Stomach (tissue), 9 donors: ENCODE measurements around the gene ORM1. TPM values are rescaled to one million over a fixed set of nuclear protein-coding genes. Genes with fewer than 3 reads are reported as not detected.

Experiments used
- DNase-seq, 2 donors: peaks; one replicate each; pipeline versions ENCODE4 v3.0.0 to v3.0.0-alpha.2; 2013 to 2019
- H3K27ac ChIP-seq, 5 donors: fragments of 200-600 bp in 4 of 5; sonication (generic) in 4 of 5; one replicate each; pipeline ENCODE4 v1.5.1; 2013 to 2019; ENCODE audit warnings: mild to moderate bottlenecking in 1 of 5, moderate library complexity in 1 of 5
- H3K27me3 ChIP-seq, 3 donors: fragments of 200-600 bp; sonication (generic); one replicate each; pipeline ENCODE4 v1.5.1; 2017 to 2019; ENCODE audit warnings: mixed run types in 1 of 3
- H3K36me3 ChIP-seq, 4 donors: fragments of 200-600 bp; sonication (generic); 1 replicate in 3 of 4; 2 replicates in 1 of 4; pipeline ENCODE4 v1.5.1; 2016 to 2019
- H3K4me1 ChIP-seq, 4 donors: fragments of 200-600 bp; sonication (generic); one replicate each; pipeline ENCODE4 v1.5.1; 2016 to 2019
- H3K4me3 ChIP-seq, 4 donors: fragments of 200-600 bp; sonication (generic) in 3 of 4; one replicate each; pipeline ENCODE4 v1.5.1; 2016 to 2019; ENCODE audit warnings: mild to moderate bottlenecking in 1 of 4
- H3K9me3 ChIP-seq, 4 donors: fragments of 200-600 bp; sonication (generic); one replicate each; pipeline ENCODE4 v1.5.1; 2016 to 2019
- CTCF ChIP-seq, 7 experiments: fragments of 450-650 bp in 4 of 7; fragments of 200-600 bp in 3 of 7; sonication (generic) in 3 of 7; IDR thresholded peaks; one replicate each; pipeline ENCODE4 v1.5.1; 2016 to 2019; ENCODE audit warnings: antibody characterized with exemption in 7 of 7, control low read depth in 2 of 7, mild to moderate bottlenecking in 1 of 7
- EP300 ChIP-seq: sonication (generic); formaldehyde crosslinking; IDR thresholded peaks from one replicate; pipeline ENCODE4 v1.6.1; 2017; ENCODE audit warnings: antibody characterized with exemption
- POLR2A ChIP-seq, 4 donors: fragments of 450-650 bp; IDR thresholded peaks; one replicate each; pipeline ENCODE4 v1.6.1; 2016; ENCODE audit warnings: antibody characterized with exemption in 4 of 4, control low read depth in 2 of 4, mild to moderate bottlenecking in 1 of 4, moderate library complexity in 1 of 4
- POLR2AphosphoS5 ChIP-seq, 3 donors: sonication (generic); formaldehyde crosslinking; IDR thresholded peaks; one replicate each; pipeline ENCODE4 v1.6.1; 2016; ENCODE audit warnings: antibody characterized with exemption in 3 of 3
- WGBS, 5 donors: extraction: QIAGEN DNeasy Blood & Tissue Kit in 3 of 5; methylation state at CpG; one replicate each; pipeline versions ENCODE4 v1.1.5 to v1.1.7; 2013 to 2018; 5-methylcytosine and 5-hydroxymethylcytosine counted together
- intact Hi-C: fragments of 100-400 bp; cut with DNase I; formaldehyde crosslinking; loops from one replicate; pipeline ENCODE4 v1.15.1; 2023; ENCODE audit warnings: low total_unique reads
- polyA plus RNA-seq, 3 donors: library from polyadenylated mRNA; stranded (reverse); fragments of 200-250 nt; gene quantifications; one replicate each; pipeline ENCODE4 v1.2.3, GENCODE V29; 2013
- total RNA-seq, 5 donors: library from RNA; depleted of rRNA; stranded (reverse); fragments of >200 nt; gene quantifications; one replicate each; pipeline versions ENCODE4 v1.1.0 to v1.2.3, GENCODE V29; 2014 to 2016
- donor health status: healthy with polysubstance abuse.
- donor health status: Bipolar disorder and iron deficiency.
- donor health status: healthy.

Gene ORM1
- total and polyA plus RNA-seq, 8 donors: 1.6 to 14.8 (median 2.9) TPM; not detected in 3

- no peaks in the 10 kb centered on the region for H3K27me3 ChIP-seq
- H3K4me1 ChIP-seq: peaks cover 0 to 9% (median 0%) of the 10 kb centered on the region in 4 donors
- H3K4me3 ChIP-seq: no peak overlapping the region
- peak; percentile 81 to 87 for DNase-seq
- 16 to 18% (median 18%) methylated on average over 12 of the region's 12 CpGs for WGBS, 5 donors
- peaks cover 0 to 16% (median 7%) of the 10 kb centered on the region in 4 donors for H3K9me3 ChIP-seq
- peaks cover 0 to 28% (median 22%) of the 10 kb centered on the region in 4 donors for H3K36me3 ChIP-seq
- no peak overlapping the region for H3K27ac ChIP-seq
- intact Hi-C loops: loop anchor here (5.0 kb wide), 1 partner anchor 139 kb away; no protein-coding TSS in a partner anchor
- TF ChIP-seq POLR2A (IDR thresholded peaks at IDR 0.05) (no peak), CTCF (IDR thresholded peaks at IDR 0.05) (peak in 6 of 7 experiments; percentile 62 to 98 (median 95))
Measured at GRCh38 chr9:114291064-114291474, 31.8 kb upstream of the ORM1 start.

- Histone ChIP-seq H3K4me1 (peaks cover 0 to 9% (median 0%) of the 10 kb centered on the region in 4 donors), H3K27ac (no peak overlapping the region), H3K36me3 (peaks cover 0 to 34% (median 26%) of the 10 kb centered on the region in 4 donors), H3K27me3 (no peaks in the 10 kb centered on the region), H3K9me3 (peaks cover 0 to 21% (median 7%) of the 10 kb centered on the region in 4 donors), H3K4me3 (no peak overlapping the region)
- intact Hi-C loops: loop anchor here (5.0 kb wide), 1 partner anchor 140 kb away; no protein-coding TSS in a partner anchor
- 83 to 90% (median 86%) methylated on average over 11 of the region's 11 CpGs for WGBS, 5 donors
- no peak for TF ChIP-seq CTCF (IDR thresholded peaks at IDR 0.05)
- TF ChIP-seq POLR2AphosphoS5 (IDR thresholded peaks at IDR 0.05): no peak
- TF ChIP-seq EP300: no peak
- no peak for TF ChIP-seq POLR2A (IDR thresholded peaks at IDR 0.05)
- DNase-seq: no peak
Measured at GRCh38 chr9:114291886-114292590, 30.9 kb upstream of the ORM1 start.

- Histone ChIP-seq H3K27ac (no peak overlapping the region), H3K9me3 (peaks cover 0 to 21% (median 7%) of the 10 kb centered on the region in 4 donors), H3K36me3 (peaks cover 0 to 42% (median 28%) of the 10 kb centered on the region in 4 donors), H3K4me1 (no peaks in the 10 kb centered on the region), H3K27me3 (no peaks in the 10 kb centered on the region), H3K4me3 (no peak overlapping the region)
- intact Hi-C loops: loop anchor here (5.0 kb wide), 1 partner anchor 142 kb away; no protein-coding TSS in a partner anchor
- TF ChIP-seq CTCF (IDR thresholded peaks at IDR 0.05) (no peak), EP300 (no peak), POLR2AphosphoS5 (IDR thresholded peaks at IDR 0.05) (no peak), POLR2A (IDR thresholded peaks at IDR 0.05) (no peak)
- DNase-seq: no peak
Measured at GRCh38 chr9:114294664-114295063, 28.2 kb upstream of the ORM1 start.

GRCh38 chr9:114296338-114296737 lies 26.6 kb upstream of the ORM1 start:
- peaks cover 0 to 21% (median 7%) of the 10 kb centered on the region in 4 donors for H3K9me3 ChIP-seq
- WGBS, 5 donors: 92 to 100% (median 97%) methylated on average over 1 of the region's 1 CpG
- no peak for DNase-seq
- TF ChIP-seq POLR2AphosphoS5 (IDR thresholded peaks at IDR 0.05): no peak
- no peak for TF ChIP-seq EP300
- TF ChIP-seq CTCF (IDR thresholded peaks at IDR 0.05): no peak
- no peaks in the 10 kb centered on the region for H3K4me1 ChIP-seq
- no peaks in the 10 kb centered on the region for H3K27me3 ChIP-seq
- H3K36me3 ChIP-seq: peaks cover 0 to 53% (median 38%) of the 10 kb centered on the region in 4 donors
- H3K4me3 ChIP-seq: no peak overlapping the region
- no peak overlapping the region for H3K27ac ChIP-seq
- intact Hi-C loops: no loop called here
